Heart left ventricle (tissue), 16 donors: ENCODE data around the gene MYH11. TPM values are rescaled to one million over a fixed set of nuclear protein-coding genes. Genes with fewer than 3 reads are reported as not detected.
A peak's percentile ranks its signal among the peaks of the same experiment; 100 is the strongest.
"Not testable (repeated sequence)": the region's sequence is repeated elsewhere in the genome, so short reads cannot be mapped to it uniquely, and the experiment has no call there.

Experiments used
- ATAC-seq, 4 donors: fragments of 200-7000 bp; cut with Tn5 transposase; one replicate each; pipeline ENCODE4 v1.9.1; 2020 to 2022; ENCODE audit warnings: moderate library complexity in 4 of 4, mild to moderate bottlenecking in 3 of 4, moderate number of reproducible peaks in 1 of 4
- DNase-seq, 5 donors: peaks; one replicate each; pipeline ENCODE4 v3.0.0-alpha.2; 2020
- H3K27ac ChIP-seq, 12 donors: fragments of 200-600 bp; sonication (generic) in 4 of 12; one replicate each; pipeline versions ENCODE4 v1.5.0 to v1.8.0; 2016 to 2022; ENCODE audit warnings: mild to moderate bottlenecking in 2 of 12
- H3K27me3 ChIP-seq, 9 donors: fragments of 200-600 bp; sonication (generic) in 2 of 9; one replicate each; pipeline versions ENCODE4 v1.5.1 to v1.8.0; 2016 to 2022; ENCODE audit warnings: mild to moderate bottlenecking in 3 of 9
- H3K36me3 ChIP-seq, 9 donors: fragments of 200-600 bp; sonication (generic) in 2 of 9; one replicate each; pipeline versions ENCODE4 v1.5.0 to v1.8.0; 2018 to 2022; ENCODE audit warnings: mild to moderate bottlenecking in 2 of 9
- H3K4me1 ChIP-seq, 12 donors: fragments of 200-600 bp; sonication (generic) in 4 of 12; one replicate each; pipeline versions ENCODE4 v1.5.0 to v1.8.0; 2016 to 2022; ENCODE audit warnings: mild to moderate bottlenecking in 3 of 12
- H3K4me3 ChIP-seq, 12 donors: fragments of 200-600 bp; sonication (generic) in 4 of 12; one replicate each; pipeline versions ENCODE4 v1.5.0 to v1.8.0; 2017 to 2022; ENCODE audit warnings: mild to moderate bottlenecking in 9 of 12, moderate library complexity in 4 of 12
- H3K9me3 ChIP-seq, 12 donors: fragments of 200-600 bp; sonication (generic) in 4 of 12; one replicate each; pipeline versions ENCODE4 v1.5.0 to v1.8.0; 2016 to 2022; ENCODE audit warnings: mild to moderate bottlenecking in 1 of 12
- CTCF ChIP-seq, 12 donors: fragments of 200-600 bp; sonication (generic) in 4 of 12; IDR thresholded peaks; one replicate each; pipeline versions ENCODE4 v1.5.0 to v1.8.0; 2018 to 2022; ENCODE audit warnings: antibody characterized with exemption in 12 of 12, mild to moderate bottlenecking in 5 of 12
- POLR2A ChIP-seq, 2 donors: fragments of 450-650 bp; IDR thresholded peaks; one replicate each; pipeline ENCODE4 v1.6.1; 2017; ENCODE audit warnings: antibody characterized with exemption in 2 of 2, mild to moderate bottlenecking in 2 of 2, moderate library complexity in 2 of 2
- WGBS, 4 donors: extraction: QIAGEN DNeasy Blood & Tissue Kit in 2 of 4; methylation state at CpG; one replicate each; pipeline versions ENCODE4 v1.1.5 to v1.1.7; 2013 to 2018; 5-methylcytosine and 5-hydroxymethylcytosine counted together
- intact Hi-C, 10 donors: fragments of 100-400 bp; cut with DNase I; formaldehyde crosslinking; loops; one replicate each; pipeline versions ENCODE4 v1.11.1 to v1.14.2; 2022
- polyA plus RNA-seq, 2 donors: library from polyadenylated mRNA; stranded (reverse); fragments of 200-250 nt; gene quantifications; one replicate each; pipeline ENCODE4 v1.2.3, GENCODE V29; 2013
- total RNA-seq, 9 donors: library from RNA; depleted of rRNA in 2 of 9; stranded (reverse); fragments of >200 nt in 2 of 9; fragmentation: NEBNext Ultra II Directional in 3 of 9; extraction: Animal tissue kit (Norgen Biotek cat#: 25700) in 3 of 9; gene quantifications; one replicate each; pipeline versions ENCODE4 v1.1.0 to v1.2.4, GENCODE V29; 2016 to 2023
- donor health status: ischemic (EF 13 %, LVEDD 7.1; RV severe dilation, severe dysfunction).
- donor health status: healthy with polysubstance abuse.
- donor health status: DM: no; HTN: yes; CAD: no.
- donor health status: DM: no; HTN: no; CAD: no.
- donor health status: ischemic (EF 25% LVEDD 6.9; RV normal size, moderate dysfunction).
- donor health status: ischemic (EF 25% LVEDD 5.7; RV mildly dilated, moderate dysfunction).
- donor health status: healthy.
- donor health status: DM: yes; HTN: yes; CAD: no.
- donor health status: ischemic (EF 35%, LVEDD 5.7; RV mildly dilated, moderate dysfunction).
- donor health status: nonischemic (EF 11% LVEDD 7.7; RV severe dilation, severe dysfunction).
- donor health status: DM: yes; HTN: yes; CAD: no.
- donor health status: PGD.
- donor health status: ischemic (EF 29% LVEDD 5.4; RV normal size, mild dysfunction).
- donor health status: nonischemic (EF 23%, LVEDD 6.1; RV moderate dilation, normal function).

MYH11 gene
- total and polyA plus RNA-seq, 11 donors, result 9.8 to 71.9 (median 26.5) TPM

- WGBS, 4 donors, result 84 to 89% (median 86%) methylated on average over 11 of the region's 11 CpGs
- intact Hi-C loops, result loop anchor here in 7 of 10 donors (5.0 to 10.0 kb wide), 4 partner anchors 57 to 277 kb away; partner anchors contain the start of gene MARF1 (in 4 of the 7)
- no peak overlapping the region for H3K4me3 ChIP-seq
- peak overlapping the region in 1 of 12 donors; percentile 61 for H3K27ac ChIP-seq
- no peak for TF ChIP-seq POLR2A (IDR thresholded peaks at IDR 0.05)
- no peak for TF ChIP-seq CTCF (IDR thresholded peaks at IDR 0.05)
- H3K4me1 ChIP-seq, result peaks cover 0 to 4% (median 0%) of the 10 kb centered on the region in 12 donors
- DNase-seq (no peak), ATAC-seq (no peak)
- no peaks in the 10 kb centered on the region for H3K27me3 ChIP-seq
- peaks cover 0 to 67% (median 54%) of the 10 kb centered on the region in 9 donors for H3K36me3 ChIP-seq
- no peaks in the 10 kb centered on the region for H3K9me3 ChIP-seq
Measured at GRCh38 chr16:15701975-15702970, 154.6 kb downstream of the MYH11 start.

DNA sequence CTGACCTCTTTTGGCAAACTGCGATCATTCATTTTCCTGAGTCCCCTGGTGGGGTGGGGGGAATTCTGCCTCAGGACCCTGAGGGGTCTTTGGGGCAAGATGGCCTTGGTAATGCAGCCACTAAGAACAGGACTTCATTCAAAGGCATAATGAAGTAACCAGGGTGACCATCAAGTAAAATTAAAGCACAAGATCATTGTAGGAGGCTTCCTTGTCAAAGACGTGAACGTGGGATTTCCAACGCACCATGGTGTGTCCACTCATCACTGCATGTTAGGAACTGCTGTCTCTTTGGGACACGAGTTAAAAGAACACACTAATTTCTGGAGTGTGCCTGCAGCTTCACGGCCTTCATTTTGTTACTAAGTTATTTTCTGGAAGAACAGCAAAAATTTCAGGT, 155.5 kb downstream of the MYH11 start:
- DNase-seq (no peak), ATAC-seq (no peak)
- no peak overlapping the region for H3K4me3 ChIP-seq
- intact Hi-C loops, result loop anchor here in 7 of 10 donors (5.0 to 10.0 kb wide), 4 partner anchors 57 to 277 kb away; partner anchors contain the start of gene MARF1 (in 4 of the 7)
- H3K4me1 ChIP-seq, result peaks cover 0 to 4% (median 0%) of the 10 kb centered on the region in 12 donors
- 90 to 96% (median 94%) methylated on average over 6 of the region's 6 CpGs for WGBS, 4 donors
- H3K9me3 ChIP-seq, result no peaks in the 10 kb centered on the region
- peaks cover 0 to 76% (median 63%) of the 10 kb centered on the region in 9 donors for H3K36me3 ChIP-seq
- peak overlapping the region in 1 of 12 donors; percentile 61 for H3K27ac ChIP-seq
- no peaks in the 10 kb centered on the region for H3K27me3 ChIP-seq
- TF ChIP-seq POLR2A (IDR thresholded peaks at IDR 0.05) (no peak), CTCF (IDR thresholded peaks at IDR 0.05) (no peak)

- no peak for ATAC-seq
- peaks cover 0 to 83% (median 75%) of the 10 kb centered on the region in 9 donors for H3K36me3 ChIP-seq
- H3K9me3 ChIP-seq, result no peaks in the 10 kb centered on the region
- TF ChIP-seq CTCF (IDR thresholded peaks at IDR 0.05) (no peak), POLR2A (IDR thresholded peaks at IDR 0.05) (no peak)
- H3K27me3 ChIP-seq, result no peaks in the 10 kb centered on the region
- H3K27ac ChIP-seq, result no peak overlapping the region
- no peak overlapping the region for H3K4me3 ChIP-seq
- H3K4me1 ChIP-seq, result peaks cover 0 to 4% (median 0%) of the 10 kb centered on the region in 12 donors
- WGBS, 4 donors, result 96 to 98% (median 96%) methylated on average over 12 of the region's 12 CpGs
- intact Hi-C loops, result loop anchor here in 7 of 10 donors (5.0 to 10.0 kb wide), 4 partner anchors 55 to 275 kb away; partner anchors contain the start of gene MARF1 (in 4 of the 7)
- DNase-seq, result no peak
Measured at GRCh38 chr16:15699819-15700218, 157.0 kb downstream of the MYH11 start.

DNA sequence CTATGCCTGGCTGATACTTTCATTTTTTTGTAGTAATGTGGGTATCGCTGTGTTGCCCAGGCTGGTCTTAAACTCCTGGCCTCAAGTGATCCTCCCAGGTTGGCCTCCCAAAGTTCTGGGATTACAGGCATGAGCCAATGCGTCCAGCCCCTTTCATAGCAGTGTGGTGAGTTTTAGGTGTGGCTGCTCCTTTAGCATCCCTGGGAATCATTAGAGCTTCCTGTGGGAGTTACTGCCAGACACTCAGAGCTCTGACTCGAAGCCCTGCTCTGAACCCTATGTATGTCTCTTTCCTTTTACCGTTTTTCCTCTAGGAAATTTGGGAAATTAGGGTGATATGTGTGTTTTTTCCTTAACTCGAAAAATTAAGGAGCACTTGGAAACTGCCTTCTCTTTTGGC, 162.3 kb downstream of the MYH11 start:
- H3K27me3 ChIP-seq, result no peaks in the 10 kb centered on the region
- no peaks in the 10 kb centered on the region for H3K9me3 ChIP-seq
- DNase-seq, result no peak
- H3K27ac ChIP-seq, result no peak overlapping the region
- H3K4me1 ChIP-seq, result no peaks in the 10 kb centered on the region
- 76 to 84% (median 81%) methylated on average over 5 of the region's 5 CpGs for WGBS, 4 donors
- intact Hi-C loops, result loop anchor here in 1 of 10 donors (5.0 kb wide), 1 partner anchor 57 kb away; no protein-coding TSS in a partner anchor
- no peak for TF ChIP-seq CTCF (IDR thresholded peaks at IDR 0.05)
- TF ChIP-seq POLR2A (IDR thresholded peaks at IDR 0.05), result no peak
- ATAC-seq, result no peak
- H3K4me3 ChIP-seq, result no peak overlapping the region
- H3K36me3 ChIP-seq, result peaks cover 0 to 100% (median 97%) of the 10 kb centered on the region in 9 donors

DNA sequence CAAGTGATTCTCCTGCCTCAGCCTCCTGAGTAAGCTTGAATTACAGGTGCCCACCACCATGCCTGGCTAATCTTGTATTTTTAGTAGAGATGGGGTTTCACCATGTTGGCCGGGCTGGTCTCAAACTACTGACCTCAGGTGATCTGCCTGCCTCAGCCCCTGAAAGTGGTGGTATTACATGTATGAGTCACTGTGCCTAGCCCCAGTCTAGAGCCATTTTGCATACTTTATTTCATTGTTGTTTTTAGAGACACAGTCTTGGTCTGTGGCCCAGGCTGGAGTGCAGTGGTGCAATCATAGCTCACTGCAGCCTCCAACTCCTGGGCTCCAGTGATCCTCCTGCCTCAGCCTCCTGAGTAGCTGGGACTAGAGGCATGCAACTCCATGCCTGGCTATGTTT, 164.3 kb downstream of the MYH11 start:
- H3K4me1 ChIP-seq, H3K4me3 ChIP-seq, H3K27me3 ChIP-seq, ATAC-seq, H3K9me3 ChIP-seq, H3K27ac ChIP-seq, DNase-seq: not testable (repeated sequence)
- peaks cover 0 to 99% (median 94%) of the 10 kb centered on the region in 9 donors for H3K36me3 ChIP-seq
- 83 to 100% (median 97%) methylated on average over 1 of the region's 1 CpG for WGBS, 4 donors
- intact Hi-C loops, result loop anchor here in 1 of 10 donors (5.0 kb wide), 1 partner anchor 55 kb away; no protein-coding TSS in a partner anchor
